ENCODE measurements around the gene SCP2. TPM values are rescaled to one million over a fixed set of nuclear protein-coding genes. Genes with fewer than 3 reads are reported as not detected.

SCP2 gene
- total RNA-seq, 1 donor from 2014 or later, result 61.9 TPM

GRCh38 chr1:53048960-53049573 lies 122.0 kb downstream of the SCP2 start:
- no peaks in the 10 kb centered on the region for H3K27me3 ChIP-seq
- TF ChIP-seq POLR2A (IDR thresholded peaks at IDR 0.05), result no peak
- no peak for TF ChIP-seq CTCF (IDR thresholded peaks at IDR 0.05)
- TF ChIP-seq POLR2AphosphoS5 (IDR thresholded peaks at IDR 0.05; ENCODE audit: insufficient read depth in 1 of 2, low read depth in 1 of 2), result no peak
- no peak overlapping the region for H3K4me3 ChIP-seq
- no peaks in the 10 kb centered on the region for H3K9me3 ChIP-seq
- intact Hi-C loops (cut with DNase I), result no loop called here
- no peak for DNase-seq (ENCODE audit: extremely low spot score in 2 of 2)
- H3K4me1 ChIP-seq, result peaks cover 17% of the 10 kb centered on the region
- H3K27ac ChIP-seq, result peak overlapping the region; percentile 3
- H3K36me3 ChIP-seq, result peaks cover 0 to 19% of the 10 kb centered on the region in 2 donors

- Histone ChIP-seq H3K4me1 (peaks cover 17% of the 10 kb centered on the region), H3K9me3 (no peaks in the 10 kb centered on the region), H3K36me3 (peaks cover 0 to 19% of the 10 kb centered on the region in 2 donors), H3K4me3 (no peak overlapping the region), H3K27me3 (no peaks in the 10 kb centered on the region), H3K27ac (peak overlapping the region; percentile 3)
- DNase-seq (ENCODE audit: extremely low spot score in 2 of 2), result no peak
- intact Hi-C loops (cut with DNase I), result no loop called here
- TF ChIP-seq CTCF (IDR thresholded peaks at IDR 0.05) (no peak), POLR2AphosphoS5 (IDR thresholded peaks at IDR 0.05; ENCODE audit: insufficient read depth in 1 of 2, low read depth in 1 of 2) (no peak), POLR2A (IDR thresholded peaks at IDR 0.05) (no peak)
These were observed 122.5 kb downstream of the SCP2 start for GRCh38 chr1:53049574-53049967.

- intact Hi-C loops (cut with DNase I), result loop anchor here (10.0 kb wide), 1 partner anchor 126 kb away; the partner anchor contains the start of genes ECHDC2 and SCP2
- Histone ChIP-seq H3K4me3 (no peak overlapping the region), H3K27me3 (no peaks in the 10 kb centered on the region), H3K9me3 (no peaks in the 10 kb centered on the region), H3K27ac (peak overlapping the region; percentile 3), H3K4me1 (peaks cover 17% of the 10 kb centered on the region), H3K36me3 (peaks cover 0 to 19% of the 10 kb centered on the region in 2 donors)
- DNase-seq (ENCODE audit: extremely low spot score in 2 of 2), result no peak
- TF ChIP-seq CTCF (IDR thresholded peaks at IDR 0.05) (no peak), POLR2A (IDR thresholded peaks at IDR 0.05) (no peak), POLR2AphosphoS5 (IDR thresholded peaks at IDR 0.05; ENCODE audit: insufficient read depth in 1 of 2, low read depth in 1 of 2) (no peak)
These were observed 123.2 kb downstream of the SCP2 start for GRCh38 chr1:53050310-53050709.

- H3K9me3 ChIP-seq, result no peaks in the 10 kb centered on the region
- DNase-seq (ENCODE audit: extremely low spot score in 2 of 2), result no peak
- peaks cover 0 to 19% of the 10 kb centered on the region in 2 donors for H3K36me3 ChIP-seq
- intact Hi-C loops (cut with DNase I), result loop anchor here (10.0 kb wide), 1 partner anchor 127 kb away; the partner anchor contains the start of genes ECHDC2 and SCP2
- H3K4me1 ChIP-seq, result peaks cover 16% of the 10 kb centered on the region
- no peak overlapping the region for H3K4me3 ChIP-seq
- no peak overlapping the region for H3K27ac ChIP-seq
- no peaks in the 10 kb centered on the region for H3K27me3 ChIP-seq
- no peak for TF ChIP-seq CTCF (IDR thresholded peaks at IDR 0.05)
- TF ChIP-seq POLR2A (IDR thresholded peaks at IDR 0.05), result no peak
- no peak for TF ChIP-seq POLR2AphosphoS5 (IDR thresholded peaks at IDR 0.05; ENCODE audit: insufficient read depth in 1 of 2, low read depth in 1 of 2)
These were observed 124.6 kb downstream of the SCP2 start for GRCh38 chr1:53051676-53052075.

- H3K4me3 ChIP-seq, result no peak overlapping the region
- peaks cover 35% of the 10 kb centered on the region for H3K4me1 ChIP-seq
- intact Hi-C loops (cut with DNase I), result loop anchor here (10.0 kb wide), 1 partner anchor 132 kb away; the partner anchor contains the start of genes ECHDC2 and SCP2
- no peaks in the 10 kb centered on the region for H3K36me3 ChIP-seq
- H3K27me3 ChIP-seq, result no peaks in the 10 kb centered on the region
- peak overlapping the region; percentile 67 for H3K27ac ChIP-seq
- TF ChIP-seq POLR2AphosphoS5 (IDR thresholded peaks at IDR 0.05; ENCODE audit: insufficient read depth in 1 of 2, low read depth in 1 of 2), result peak in 1 of 2 donors; percentile 46
- no peak for TF ChIP-seq CTCF (IDR thresholded peaks at IDR 0.05)
- H3K9me3 ChIP-seq, result no peaks in the 10 kb centered on the region
- no peak for DNase-seq (ENCODE audit: extremely low spot score in 2 of 2)
These were observed 130.1 kb downstream of the SCP2 start for GRCh38 chr1:53057127-53057526.
